GM10248 (cell line): Measurements from ENCODE around the gene HMMR.

Experiments used
- CTCF ChIA-PET: fragments of 300-600 bp; sonication (Branson Sonifier 250); formaldehyde crosslinking; extraction: SDS; loops from one replicate; lab custom pipeline; 2021; ENCODE audit warnings: antibody characterized with exemption; lab: Yijun Ruan, JAX
- POLR2A ChIA-PET: fragments of 350-650 bp; sonication (Branson Sonifier 250); formaldehyde crosslinking; extraction: SDS; loops from one replicate; lab custom pipeline; 2020; ENCODE audit warnings: antibody characterized with exemption; lab: Yijun Ruan, JAX
- DNase-seq: peaks from one replicate; pipeline ENCODE4 v3.0.0; 2012; ENCODE audit errors: extremely low spot score
- CTCF ChIP-seq: IDR thresholded peaks from 2 replicates; pipeline ENCODE4 v1.5.1; 2012; ENCODE audit warnings: mild to moderate bottlenecking, low read depth; ENCODE audit errors: extremely low read depth, missing control alignments, control extremely low read depth

Gene HMMR

DNA sequence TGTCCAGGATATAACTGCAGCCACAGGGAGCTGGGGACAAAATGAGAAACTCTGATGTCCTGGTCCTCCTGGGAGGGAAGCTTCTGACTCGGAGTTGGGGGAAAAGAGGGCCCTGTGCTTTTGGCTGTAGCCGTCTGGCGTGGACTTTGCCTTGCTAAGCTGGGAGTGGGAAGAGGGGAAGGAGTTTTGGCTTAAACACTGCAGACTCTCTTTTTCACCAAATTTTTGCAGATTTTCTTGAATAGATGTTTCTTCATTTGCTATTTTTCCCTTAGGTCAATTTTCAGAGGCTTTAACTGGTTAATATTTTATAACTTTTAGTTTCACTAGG lies 29.3 kb downstream of the HMMR start:
- TF ChIP-seq CTCF, result no peak
- ChIA-PET POLR2A (no interaction called here), CTCF (interaction anchor here (0.9 to 3.1 kb wide), 8 partner anchors 9 to 30 kb away, joined by 3 to 19 read pairs (median 6); partner anchors contain the start of genes HMMR and NUDCD2)
- DNase-seq, result no peak

DNA sequence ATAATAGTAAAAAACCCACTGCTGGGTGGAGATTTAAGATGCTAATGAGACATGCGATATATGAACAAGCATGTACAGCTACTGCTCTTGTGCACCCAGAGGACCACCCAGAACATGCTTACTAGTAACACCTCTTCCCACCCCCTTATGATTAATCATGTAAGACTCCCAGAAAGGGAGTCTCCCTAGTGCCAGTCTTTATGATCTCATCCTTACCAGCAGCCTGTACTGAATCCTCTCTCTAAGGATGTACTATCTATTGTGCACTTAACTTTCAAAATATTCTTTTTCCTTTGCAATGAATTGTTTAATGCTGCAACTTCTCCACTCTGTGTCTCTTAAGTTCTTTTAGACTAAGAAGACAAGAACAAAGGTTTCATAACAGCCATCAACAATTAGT lies 35.9 kb downstream of the HMMR start:
- no peak for TF ChIP-seq CTCF
- DNase-seq, result no peak
- CTCF ChIA-PET, result interaction anchor here (1.3 to 2.7 kb wide), 2 partner anchors 15 to 37 kb away, joined by 3 to 9 read pairs; partner anchors contain the start of genes HMMR and NUDCD2
- POLR2A ChIA-PET, result no interaction called here

- DNase-seq, result no peak
- TF ChIP-seq CTCF, result no peak
- CTCF ChIA-PET, result interaction anchor here (1.0 to 2.7 kb wide), 2 partner anchors 20 to 38 kb away, joined by 3 to 9 read pairs; partner anchors contain the start of genes HMMR and NUDCD2
- POLR2A ChIA-PET, result no interaction called here
Observed at GRCh38 chr5:163497315-163497714, 36.9 kb downstream of the HMMR start.

DNA sequence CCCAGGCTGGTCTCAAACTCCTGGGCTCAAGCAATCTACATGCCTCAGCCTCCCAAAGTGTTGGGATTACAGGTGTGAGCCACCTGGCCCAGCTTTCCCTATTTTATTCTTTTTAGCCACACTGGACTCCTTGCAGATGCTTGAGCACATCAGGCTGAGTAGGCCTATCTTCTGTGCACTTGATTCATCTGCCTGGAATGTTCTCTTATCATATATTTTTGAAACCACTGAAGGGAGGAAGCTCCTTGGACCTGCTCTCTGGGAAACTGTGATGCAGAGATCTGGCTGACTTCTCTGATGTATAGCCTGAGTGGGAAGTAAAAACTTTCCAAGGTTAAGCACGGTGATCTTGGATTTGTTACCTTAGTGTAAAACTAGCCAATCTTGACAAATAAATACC lies 38.5 kb downstream of the HMMR start:
- POLR2A ChIA-PET, result no interaction called here
- DNase-seq, result no peak
- no peak for TF ChIP-seq CTCF
- CTCF ChIA-PET, result interaction anchor here (1.0 kb wide), 1 partner anchor 10 kb away, joined by 3 read pairs; no protein-coding TSS in a partner anchor

GRCh38 chr5:163502521-163502920 lies 42.1 kb downstream of the HMMR start:
- ChIA-PET POLR2A (no interaction called here), CTCF (interaction anchor here (0.7 to 3.6 kb wide), 2 partner anchors 29 to 43 kb away, joined by 3 to 19 read pairs; partner anchors contain the start of genes HMMR and NUDCD2)
- no peak for DNase-seq
- TF ChIP-seq CTCF, result no peak

GRCh38 chr5:163503106-163504078 lies 43.0 kb downstream of the HMMR start:
- peak; percentile 46 for TF ChIP-seq CTCF
- DNase-seq, result peak; percentile 35
- ChIA-PET CTCF (interaction anchor here (0.7 to 3.6 kb wide), 3 partner anchors 9 to 44 kb away, joined by 3 to 19 read pairs (median 3); partner anchors contain the start of genes HMMR and NUDCD2), POLR2A (no interaction called here)
